Loucy (cell line): ENCODE results near the gene CCDC85C.

ENCODE experiments used
- EZH2phosphoT487 ChIP-seq: fragments of 200-600 bp; IDR thresholded peaks from 2 replicates; pipeline ENCODE4 v1.6.1; 2018; ENCODE audit warnings: antibody characterized with exemption, mild to moderate bottlenecking, moderate library complexity, borderline replicate concordance
- TF ChIP-seq, protein P1 (sequence below): fragments of 200-600 bp; sonication (generic); conservative IDR thresholded peaks from 2 replicates; pipeline ENCODE4 v1.5.1; 2014; ENCODE audit warnings: mild to moderate bottlenecking, antibody characterized with exemption, low read length

GRCh38 chr14:99644035-99644587, 40.1 kb upstream of the CCDC85C start:
- no peak for TF ChIP-seq EZH2phosphoT487
- TF ChIP-seq, protein P1, sequence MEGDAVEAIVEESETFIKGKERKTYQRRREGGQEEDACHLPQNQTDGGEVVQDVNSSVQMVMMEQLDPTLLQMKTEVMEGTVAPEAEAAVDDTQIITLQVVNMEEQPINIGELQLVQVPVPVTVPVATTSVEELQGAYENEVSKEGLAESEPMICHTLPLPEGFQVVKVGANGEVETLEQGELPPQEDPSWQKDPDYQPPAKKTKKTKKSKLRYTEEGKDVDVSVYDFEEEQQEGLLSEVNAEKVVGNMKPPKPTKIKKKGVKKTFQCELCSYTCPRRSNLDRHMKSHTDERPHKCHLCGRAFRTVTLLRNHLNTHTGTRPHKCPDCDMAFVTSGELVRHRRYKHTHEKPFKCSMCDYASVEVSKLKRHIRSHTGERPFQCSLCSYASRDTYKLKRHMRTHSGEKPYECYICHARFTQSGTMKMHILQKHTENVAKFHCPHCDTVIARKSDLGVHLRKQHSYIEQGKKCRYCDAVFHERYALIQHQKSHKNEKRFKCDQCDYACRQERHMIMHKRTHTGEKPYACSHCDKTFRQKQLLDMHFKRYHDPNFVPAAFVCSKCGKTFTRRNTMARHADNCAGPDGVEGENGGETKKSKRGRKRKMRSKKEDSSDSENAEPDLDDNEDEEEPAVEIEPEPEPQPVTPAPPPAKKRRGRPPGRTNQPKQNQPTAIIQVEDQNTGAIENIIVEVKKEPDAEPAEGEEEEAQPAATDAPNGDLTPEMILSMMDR: no peak
